OCI-LY7 (cell line): Measurements from ENCODE around the gene MAN2C1.

Experiments
- EZH2phosphoT487 ChIP-seq: fragments of 200-600 bp; sonication (generic); IDR thresholded peaks from 2 replicates; pipeline ENCODE4 v1.6.1; 2018; ENCODE audit warnings: low read depth, borderline replicate concordance, mild to moderate bottlenecking, mixed run types, antibody characterized with exemption, low read length, moderate library complexity, mixed read lengths
- TF ChIP-seq, protein P1 (sequence below): fragments of 200-600 bp; sonication (generic); conservative IDR thresholded peaks from 2 replicates; pipeline ENCODE4 v1.5.1; 2014; ENCODE audit warnings: mild to moderate bottlenecking, antibody characterized with exemption, low read length, moderate library complexity, mixed read lengths

DNA sequence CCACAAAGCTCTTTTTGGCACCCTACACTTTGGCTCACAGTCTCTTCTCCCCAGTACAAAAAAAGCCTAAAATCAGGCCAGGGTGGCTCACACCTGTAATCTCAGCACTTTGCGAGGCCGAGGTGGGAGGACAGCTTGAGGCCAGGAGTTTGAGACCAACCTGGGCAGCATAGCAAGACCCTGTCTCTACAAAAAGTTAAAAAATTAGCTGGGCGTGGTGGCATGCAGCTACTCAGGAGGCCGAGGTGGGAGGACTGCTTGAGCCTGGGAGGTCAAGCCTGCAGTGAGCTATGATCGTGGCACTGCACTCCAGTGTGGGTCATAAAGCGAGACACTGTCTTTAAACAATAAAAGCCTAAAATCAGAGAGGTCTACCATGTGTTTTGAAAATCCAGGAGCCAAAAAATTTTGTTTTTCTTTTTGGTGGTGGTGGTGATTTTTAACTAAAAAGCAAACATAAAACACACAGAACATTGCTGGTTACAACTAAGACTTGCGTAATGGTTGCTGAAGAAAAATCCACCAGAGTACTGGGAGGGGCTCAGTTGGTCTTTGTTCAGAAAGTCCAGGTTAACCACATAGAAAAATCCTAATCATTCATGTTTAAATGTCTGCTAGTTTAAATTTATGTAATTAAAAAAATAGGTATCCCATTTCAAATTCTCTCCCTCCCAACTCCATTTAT lies 1.6 kb upstream of the MAN2C1 start:
- TF ChIP-seq, protein P1, sequence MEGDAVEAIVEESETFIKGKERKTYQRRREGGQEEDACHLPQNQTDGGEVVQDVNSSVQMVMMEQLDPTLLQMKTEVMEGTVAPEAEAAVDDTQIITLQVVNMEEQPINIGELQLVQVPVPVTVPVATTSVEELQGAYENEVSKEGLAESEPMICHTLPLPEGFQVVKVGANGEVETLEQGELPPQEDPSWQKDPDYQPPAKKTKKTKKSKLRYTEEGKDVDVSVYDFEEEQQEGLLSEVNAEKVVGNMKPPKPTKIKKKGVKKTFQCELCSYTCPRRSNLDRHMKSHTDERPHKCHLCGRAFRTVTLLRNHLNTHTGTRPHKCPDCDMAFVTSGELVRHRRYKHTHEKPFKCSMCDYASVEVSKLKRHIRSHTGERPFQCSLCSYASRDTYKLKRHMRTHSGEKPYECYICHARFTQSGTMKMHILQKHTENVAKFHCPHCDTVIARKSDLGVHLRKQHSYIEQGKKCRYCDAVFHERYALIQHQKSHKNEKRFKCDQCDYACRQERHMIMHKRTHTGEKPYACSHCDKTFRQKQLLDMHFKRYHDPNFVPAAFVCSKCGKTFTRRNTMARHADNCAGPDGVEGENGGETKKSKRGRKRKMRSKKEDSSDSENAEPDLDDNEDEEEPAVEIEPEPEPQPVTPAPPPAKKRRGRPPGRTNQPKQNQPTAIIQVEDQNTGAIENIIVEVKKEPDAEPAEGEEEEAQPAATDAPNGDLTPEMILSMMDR: no peak
- no peak for TF ChIP-seq EZH2phosphoT487
